HepG2 (cell line): Measurements from ENCODE around the gene MARK2. TPM values are rescaled to one million over a fixed set of nuclear protein-coding genes. Genes with fewer than 3 reads are reported as not detected.

ENCODE experiments used
- ARNTL ChIP-seq: sonication (generic); formaldehyde crosslinking; IDR thresholded peaks from 2 replicates; pipeline ENCODE4 v1.4.0; 2020; ENCODE audit warnings: mild to moderate bottlenecking, missing genetic modification reagents
- ELF1 ChIP-seq: sonication (generic); formaldehyde crosslinking; IDR thresholded peaks from 2 replicates; pipeline ENCODE4 v1.4.0; 2020; ENCODE audit warnings: missing genetic modification reagents
- ELF3 ChIP-seq: IDR thresholded peaks from 2 replicates; pipeline ENCODE4 v1.6.1; 2016; ENCODE audit warnings: missing genetic modification reagents, missing compliant biosample characterization
- ETV5 ChIP-seq: IDR thresholded peaks from 2 replicates; pipeline ENCODE4 v1.6.1; 2018; ENCODE audit warnings: missing biosample characterization, missing genetic modification reagents, inconsistent platforms, borderline replicate concordance
- MEIS2 ChIP-seq: sonication (generic); formaldehyde crosslinking; IDR thresholded peaks from 2 replicates; pipeline ENCODE4 v1.9.0; 2021; ENCODE audit warnings: mild to moderate bottlenecking, missing genetic modification reagents
- MYC ChIP-seq: sonication (generic); formaldehyde crosslinking; IDR thresholded peaks from 2 replicates; pipeline ENCODE4 v1.9.0; 2021; ENCODE audit warnings: missing genetic modification reagents, borderline replicate concordance
- NR3C1 ChIP-seq: sonication (generic); formaldehyde crosslinking; IDR thresholded peaks from 2 replicates; pipeline ENCODE4 v1.4.0; 2020; ENCODE audit warnings: missing genetic modification reagents
- PHF8 ChIP-seq: sonication (generic); formaldehyde crosslinking; IDR thresholded peaks from 2 replicates; pipeline ENCODE4 v1.5.0; 2020; ENCODE audit warnings: missing genetic modification reagents
- PITX1 ChIP-seq: sonication (generic); formaldehyde crosslinking; IDR thresholded peaks from 2 replicates; pipeline ENCODE4 v1.5.1; 2020; ENCODE audit warnings: mild to moderate bottlenecking, missing genetic modification reagents
- POLR2A ChIP-seq, 2 experiments: IDR thresholded peaks; 2 replicates each; pipeline ENCODE4 v1.6.1; 2011; ENCODE audit warnings: low read depth in 2 of 2, low read length in 2 of 2, mild to moderate bottlenecking in 1 of 2, moderate library complexity in 1 of 2; ENCODE audit not compliant: insufficient read depth in 1 of 2
- TGIF2 ChIP-seq: IDR thresholded peaks from 2 replicates; pipeline ENCODE4 v1.6.1; 2016; ENCODE audit warnings: control low read depth, missing compliant biosample characterization
- ZEB1 ChIP-seq: IDR thresholded peaks from 2 replicates; pipeline ENCODE4 v1.6.1; 2012; ENCODE audit warnings: mild to moderate bottlenecking, low read depth, inconsistent platforms; ENCODE audit not compliant: insufficient replicate concordance
- ZHX2 ChIP-seq, 2 experiments: sonication (generic) in 1 of 2; formaldehyde crosslinking in 1 of 2; IDR thresholded peaks; 2 replicates each; pipeline versions ENCODE4 v1.6.1 to v1.9.0; 2014 to 2022; ENCODE audit warnings: antibody characterized with exemption in 1 of 2, borderline replicate concordance in 1 of 2, inconsistent platforms in 1 of 2, low read depth in 1 of 2, missing genetic modification reagents in 1 of 2
- ZNF124 ChIP-seq: sonication (generic); formaldehyde crosslinking; IDR thresholded peaks from 2 replicates; pipeline ENCODE4 v1.4.0; 2020; ENCODE audit warnings: missing genetic modification reagents
- ZNF232 ChIP-seq: sonication (generic); formaldehyde crosslinking; IDR thresholded peaks from 2 replicates; pipeline ENCODE4 v1.4.0; 2020; ENCODE audit warnings: missing genetic modification reagents, borderline replicate concordance
- ZNF326 ChIP-seq: sonication (generic); formaldehyde crosslinking; IDR thresholded peaks from 2 replicates; pipeline ENCODE4 v1.4.0; 2020; ENCODE audit warnings: missing genetic modification reagents, borderline replicate concordance
- ZNF556 ChIP-seq: sonication (generic); formaldehyde crosslinking; IDR thresholded peaks from 2 replicates; pipeline ENCODE4 v1.4.0; 2020; ENCODE audit warnings: mild to moderate bottlenecking, missing genetic modification reagents, borderline replicate concordance
- ZNF687 ChIP-seq: sonication (generic); formaldehyde crosslinking; IDR thresholded peaks from 2 replicates; pipeline ENCODE4 v1.5.1; 2020; ENCODE audit warnings: mild to moderate bottlenecking, missing genetic modification reagents, moderate library complexity
- polyA plus RNA-seq, 8 experiments: library from polyadenylated mRNA; depleted of rRNA in 3 of 8; stranded (reverse) in 7 of 8; unstranded in 1 of 8; fragments of >200 nt; fragmentation: Illumina TruSeq in 4 of 8; extraction: Trizol in 4 of 8; gene quantifications; 2 replicates each; pipeline versions ENCODE4 v1.2.1 to v1.2.3, GENCODE V29; 2011 to 2016; ENCODE audit warnings: low read depth in 4 of 8, missing spikeins in 1 of 8, mixed read lengths in 1 of 8; ENCODE audit not compliant: insufficient read depth in 1 of 8
- total RNA-seq, 5 experiments: library from RNA; depleted of rRNA; stranded (reverse); fragments of >200 nt; fragmentation: Illumina TruSeq; extraction: Trizol; gene quantifications; 2 replicates each; pipeline ENCODE4 v1.2.3, GENCODE V29; 2016; ENCODE audit warnings: low read depth in 1 of 5
- TF ChIP-seq, protein P1 (sequence below): IDR thresholded peaks from 2 replicates; pipeline ENCODE4 v1.6.1; 2012; ENCODE audit warnings: inconsistent platforms

Gene MARK2
- total and polyA plus RNA-seq, 2 of the 13 experiments (the other 11 are each of a cell fraction or from before 2014, with no cell fraction given) = 13.5 to 13.9 TPM

DNA sequence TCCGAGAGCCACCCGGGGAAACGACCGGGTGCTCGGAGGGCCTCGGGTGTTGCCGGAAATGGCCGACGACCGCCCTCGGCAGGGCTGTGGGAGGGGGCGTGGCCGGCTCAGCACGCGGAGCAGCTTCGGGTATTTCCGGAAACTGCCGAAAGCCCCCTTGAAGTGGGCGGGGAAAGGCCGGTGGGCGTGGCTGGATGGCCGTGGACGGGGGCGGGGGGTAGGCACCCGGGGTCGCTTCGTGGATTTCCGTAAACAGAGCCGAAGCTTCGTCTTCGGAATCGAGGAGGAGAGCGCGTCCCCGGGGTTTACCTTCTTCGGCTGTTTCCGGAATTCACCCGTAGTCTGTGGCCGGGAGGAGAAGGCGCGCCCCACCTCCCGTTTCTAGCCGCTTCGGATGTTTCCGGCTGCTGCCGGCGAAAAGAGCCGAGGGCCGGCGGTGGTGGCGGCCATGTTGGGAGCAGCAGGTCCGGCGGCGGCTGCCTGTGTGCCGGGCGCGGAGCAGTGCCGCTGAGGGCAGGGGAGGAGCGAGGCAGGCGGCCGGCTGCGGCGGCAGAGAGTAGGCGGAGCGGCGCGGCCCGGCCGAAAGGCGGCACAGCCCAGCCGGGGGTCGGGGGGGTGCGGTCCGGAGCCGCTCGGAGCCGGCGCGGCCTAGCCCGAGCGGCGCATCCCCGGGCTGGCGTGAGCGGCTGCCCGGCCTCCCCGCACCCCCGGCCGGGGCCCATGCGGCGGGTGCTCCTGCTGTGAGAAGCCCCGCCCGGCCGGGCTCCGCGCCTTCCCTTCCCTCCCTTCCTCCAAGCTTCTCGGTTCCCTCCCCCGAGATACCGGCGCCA lies at the start of gene MARK2 (continued):
- TF ChIP-seq ZHX2 (IDR thresholded peaks at IDR 0.05; ENCODE audit: low read depth) = no peak
- 0 out of 2 replicates have a peak, but pooled peaks have one; percentile 25 for TF ChIP-seq ZHX2 (CRISPR knock-in tag; IDR thresholded peaks at IDR 0.05; ENCODE audit: borderline replicate concordance)
- TF ChIP-seq ELF1 (CRISPR knock-in tag) = peak; percentile 97
- no peak for TF ChIP-seq ZEB1
- peak; percentile 69 for TF ChIP-seq PHF8 (CRISPR knock-in tag)
- TF ChIP-seq ZNF124 (CRISPR knock-in tag) = 0 out of 2 replicates have a peak, but pooled peaks have one; percentile 17
- TF ChIP-seq ZNF687 = peak; percentile 43; the same call in 1 of the 2 replicates
- TF ChIP-seq ELF3 (CRISPR knock-in tag) = peak; percentile 78
- 0 out of 2 replicates have a peak, but pooled peaks have one; percentile 38 for TF ChIP-seq ARNTL (CRISPR knock-in tag)
- TF ChIP-seq ZNF556 = 0 out of 2 replicates have a peak, but pooled peaks have one; percentile 71
- no peak for TF ChIP-seq ZNF232
- peak; percentile 38; the same call in 1 of the 2 replicates for TF ChIP-seq MYC (CRISPR knock-in tag)
- no peak for TF ChIP-seq ZNF326 (CRISPR knock-in tag)
- TF ChIP-seq ETV5 = peak; percentile 11; the same call in 1 of the 2 replicates
- TF ChIP-seq POLR2A (IDR thresholded peaks at IDR 0.05; ENCODE audit: insufficient read depth in 1 of 2, low read depth in 2 of 2, low read length in 2 of 2) = peak in 1 of 2 experiments; percentile 58; a peak in 2 of 4 replicates
- TF ChIP-seq MEIS2 = peak; percentile 41; the same call in 1 of the 2 replicates
- no peak for TF ChIP-seq TGIF2 (CRISPR knock-in tag)
- no peak for TF ChIP-seq NR3C1
- TF ChIP-seq, protein P1, sequence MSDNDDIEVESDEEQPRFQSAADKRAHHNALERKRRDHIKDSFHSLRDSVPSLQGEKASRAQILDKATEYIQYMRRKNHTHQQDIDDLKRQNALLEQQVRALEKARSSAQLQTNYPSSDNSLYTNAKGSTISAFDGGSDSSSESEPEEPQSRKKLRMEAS = peak; percentile 5; the same call in 1 of the 2 replicates
- no peak for TF ChIP-seq PITX1
